GM20000 (cell line): ENCODE results near the gene EXOC4.

Experiments
- DNase-seq: peaks from one replicate; pipeline ENCODE4 v3.0.0; 2012; ENCODE audit warnings: low spot score
- TF ChIP-seq, protein P1 (sequence below): IDR thresholded peaks from 2 replicates; pipeline ENCODE4 v1.5.1; 2012; ENCODE audit warnings: mild to moderate bottlenecking, control low read depth; ENCODE audit errors: extremely low read depth, missing control alignments

Gene EXOC4

DNA sequence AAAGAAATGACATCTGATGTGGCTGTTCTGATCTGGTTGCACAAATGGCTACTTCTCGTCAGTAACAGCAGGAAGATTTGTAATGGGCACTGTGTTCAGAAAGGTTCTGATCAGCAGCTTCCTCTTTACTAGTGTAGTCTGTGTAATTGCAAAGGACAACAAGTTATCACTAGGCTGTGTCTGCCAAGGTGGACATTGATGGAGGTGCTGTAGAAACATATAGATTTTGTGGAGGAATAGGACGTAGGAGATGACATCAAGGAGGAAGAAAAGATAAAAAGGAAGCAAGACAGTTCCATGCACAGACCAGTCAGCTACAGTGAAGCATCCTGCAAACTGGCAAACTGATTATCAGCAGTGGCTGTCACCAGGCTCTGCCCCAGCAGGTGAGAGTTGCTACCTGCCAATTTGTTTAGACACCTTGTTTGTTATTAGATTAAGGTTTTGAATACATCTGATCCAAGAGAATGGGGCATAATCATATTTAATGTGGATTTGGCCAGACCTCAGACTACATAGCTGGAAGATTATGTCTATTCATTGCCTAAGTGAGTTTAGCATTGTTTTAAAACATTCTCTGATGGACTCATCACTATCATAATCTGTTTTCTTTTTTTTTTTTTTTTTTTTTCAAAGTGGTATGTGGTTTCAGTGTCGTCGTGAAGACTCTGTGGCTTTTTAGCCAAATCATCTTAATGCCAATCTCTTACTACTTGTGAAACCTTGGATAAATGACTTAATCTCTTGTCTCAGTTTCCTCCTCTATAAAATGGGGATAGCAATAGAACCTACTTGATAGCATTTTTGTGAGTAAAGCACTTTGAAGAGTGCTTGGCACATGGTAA is 456.4 kb downstream of the EXOC4 start:
- DNase-seq = no peak
- TF ChIP-seq, protein P1, sequence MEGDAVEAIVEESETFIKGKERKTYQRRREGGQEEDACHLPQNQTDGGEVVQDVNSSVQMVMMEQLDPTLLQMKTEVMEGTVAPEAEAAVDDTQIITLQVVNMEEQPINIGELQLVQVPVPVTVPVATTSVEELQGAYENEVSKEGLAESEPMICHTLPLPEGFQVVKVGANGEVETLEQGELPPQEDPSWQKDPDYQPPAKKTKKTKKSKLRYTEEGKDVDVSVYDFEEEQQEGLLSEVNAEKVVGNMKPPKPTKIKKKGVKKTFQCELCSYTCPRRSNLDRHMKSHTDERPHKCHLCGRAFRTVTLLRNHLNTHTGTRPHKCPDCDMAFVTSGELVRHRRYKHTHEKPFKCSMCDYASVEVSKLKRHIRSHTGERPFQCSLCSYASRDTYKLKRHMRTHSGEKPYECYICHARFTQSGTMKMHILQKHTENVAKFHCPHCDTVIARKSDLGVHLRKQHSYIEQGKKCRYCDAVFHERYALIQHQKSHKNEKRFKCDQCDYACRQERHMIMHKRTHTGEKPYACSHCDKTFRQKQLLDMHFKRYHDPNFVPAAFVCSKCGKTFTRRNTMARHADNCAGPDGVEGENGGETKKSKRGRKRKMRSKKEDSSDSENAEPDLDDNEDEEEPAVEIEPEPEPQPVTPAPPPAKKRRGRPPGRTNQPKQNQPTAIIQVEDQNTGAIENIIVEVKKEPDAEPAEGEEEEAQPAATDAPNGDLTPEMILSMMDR = no peak

DNA sequence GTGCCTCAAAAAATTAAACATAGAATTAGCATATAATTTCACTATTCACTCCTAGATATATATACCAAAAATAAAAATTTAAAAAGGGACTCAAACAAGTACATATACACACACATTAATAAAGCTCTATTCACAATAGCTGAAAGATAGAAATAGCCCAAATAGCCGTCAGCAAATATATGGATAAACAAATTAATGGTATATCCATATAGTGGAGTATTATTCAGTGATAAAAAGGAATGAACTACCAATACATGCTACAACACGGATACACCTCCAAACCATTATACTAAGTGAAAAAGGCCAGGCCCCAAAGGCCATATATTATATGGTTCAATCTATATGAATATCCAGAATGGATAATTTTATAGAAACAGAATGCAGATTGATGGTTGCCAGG is 459.7 kb downstream of the EXOC4 start:
- TF ChIP-seq, protein P1 = no peak
- no peak for DNase-seq

DNA sequence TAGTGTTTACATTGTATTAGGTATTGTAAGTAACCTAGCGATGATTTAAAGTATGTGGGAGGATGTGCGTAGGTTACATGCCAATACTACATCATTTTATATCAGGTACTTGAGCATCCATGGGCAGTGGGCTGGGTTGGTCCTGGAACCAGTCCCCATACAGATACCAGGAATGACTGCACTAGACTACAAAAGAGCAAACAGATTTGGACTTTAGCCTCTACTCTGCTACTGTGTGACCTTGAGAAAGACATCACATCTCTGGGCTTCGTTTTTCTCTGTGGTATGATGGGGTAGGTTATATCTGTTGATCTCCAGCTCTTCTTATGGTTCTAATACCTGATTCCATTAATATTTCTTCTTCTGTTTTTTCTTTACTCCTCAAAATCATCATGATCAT is 461.8 kb downstream of the EXOC4 start:
- DNase-seq = no peak
- TF ChIP-seq, protein P1 = no peak

DNA sequence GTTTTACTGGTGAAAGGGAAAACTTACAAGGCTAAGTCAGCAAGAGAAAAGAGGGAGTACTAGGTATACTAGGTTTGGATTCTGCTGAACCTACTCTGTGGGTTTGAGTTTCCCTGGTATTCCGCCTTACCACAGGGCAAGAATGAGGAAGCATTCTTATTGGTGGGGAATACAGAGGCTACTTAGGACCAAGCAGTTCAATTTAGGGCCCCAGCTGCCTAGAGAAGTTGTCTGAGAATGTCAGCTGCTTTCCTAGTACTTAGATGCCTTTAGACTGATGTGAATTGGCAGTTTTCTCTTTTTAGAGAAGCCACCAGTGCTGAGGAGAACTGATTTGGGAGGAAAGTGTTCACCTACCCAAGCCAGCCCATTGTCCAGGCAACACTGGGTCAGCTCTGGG is 465.3 kb downstream of the EXOC4 start:
- TF ChIP-seq, protein P1 = no peak

DNA sequence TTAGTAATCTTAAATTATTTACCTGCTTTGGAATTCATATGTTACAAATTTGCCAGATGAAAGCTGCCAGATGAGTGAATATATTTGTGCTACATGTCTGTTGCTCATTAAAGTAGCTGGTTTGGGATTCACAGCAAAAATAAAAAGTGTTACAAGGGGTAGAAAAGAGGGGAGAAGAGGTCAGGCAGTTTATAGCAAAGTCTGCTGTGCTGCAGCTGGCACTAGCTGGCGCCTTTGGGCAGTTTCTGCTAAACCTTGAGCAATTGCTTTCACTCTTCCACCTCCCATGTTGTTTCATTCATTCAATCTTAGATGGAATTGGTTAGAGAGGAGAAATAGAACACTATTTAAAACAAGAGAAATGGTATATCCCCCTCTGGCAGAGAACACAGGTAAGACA is 470.2 kb downstream of the EXOC4 start:
- DNase-seq = no peak
- TF ChIP-seq, protein P1 = no peak

More for the DNA sequence above, 465.3 kb downstream of the EXOC4 start:
- no peak for DNase-seq

DNA sequence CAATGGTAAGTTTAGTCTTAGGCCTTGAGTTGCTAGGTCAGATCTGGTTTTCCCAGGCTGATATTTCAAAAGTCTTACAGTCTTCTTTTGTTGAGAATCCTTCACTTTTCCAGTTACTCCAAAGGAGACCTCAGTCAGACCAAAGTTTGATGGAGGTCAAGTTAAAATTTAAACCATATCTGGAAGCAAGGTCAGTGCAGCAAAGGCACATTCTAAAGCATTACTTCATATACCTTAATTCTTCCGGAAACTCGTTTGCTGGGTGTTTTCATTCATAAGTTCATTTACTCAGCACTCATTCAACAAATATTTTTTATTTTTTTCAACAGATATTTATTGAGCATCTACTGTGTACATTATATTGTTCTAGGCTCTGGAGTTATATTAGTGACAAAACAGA is 471.3 kb downstream of the EXOC4 start:
- TF ChIP-seq, protein P1 = no peak
- no peak for DNase-seq

DNA sequence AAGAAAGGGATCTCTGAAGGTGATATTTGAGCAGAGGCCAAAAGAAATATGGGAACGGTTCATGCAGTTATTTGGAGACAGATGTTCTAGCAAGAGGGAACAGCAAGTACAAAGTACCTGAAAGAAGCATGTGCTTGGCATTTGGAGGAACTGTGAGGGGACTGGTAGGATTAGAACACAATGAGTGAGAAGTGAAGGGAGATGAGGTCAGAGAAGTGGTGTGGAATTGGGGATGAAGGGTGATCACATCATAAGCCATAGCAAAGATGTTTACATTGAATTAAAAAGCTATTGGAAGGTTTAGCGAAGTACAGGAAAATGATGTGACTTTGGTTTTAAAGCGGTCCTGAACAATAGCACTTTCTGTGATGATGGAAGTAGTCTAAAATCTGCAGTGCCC is 471.8 kb downstream of the EXOC4 start:
- TF ChIP-seq, protein P1 = no peak
- no peak for DNase-seq
